PFSK-1 (cell line): ENCODE results near the gene CHSY3.

ENCODE experiments used
- FOXP2 ChIP-seq: optimal IDR thresholded peaks from 2 replicates; pipeline ENCODE3; 2011; ENCODE audit warnings: borderline replicate concordance, control low read depth, inconsistent platforms; ENCODE audit not compliant: insufficient read depth; ENCODE audit errors: extremely low read length, extremely low read depth
- POLR2AphosphoS5 ChIP-seq: IDR thresholded peaks from 2 replicates; pipeline ENCODE4 v1.6.1; 2012; ENCODE audit warnings: low read depth, mild to moderate bottlenecking, control low read depth, low read length, moderate library complexity
- SIN3A ChIP-seq: IDR thresholded peaks from 2 replicates; pipeline ENCODE4 v1.6.1; 2012; ENCODE audit warnings: mild to moderate bottlenecking, low read length, moderate library complexity, borderline replicate concordance; ENCODE audit not compliant: insufficient read depth
- TAF1 ChIP-seq: IDR thresholded peaks from 2 replicates; pipeline ENCODE4 v1.6.1; 2012; ENCODE audit warnings: low read length, control low read depth, borderline replicate concordance; ENCODE audit not compliant: insufficient read depth
- TF ChIP-seq, protein P1 (sequence below), 2 experiments: IDR thresholded peaks; 2 replicates each; pipeline versions ENCODE4 v1.6.1 to v1.8.0; 2011 to 2012; ENCODE audit warnings: low read depth in 2 of 2, low read length in 2 of 2, control low read depth in 1 of 2, inconsistent platforms in 1 of 2, mild to moderate bottlenecking in 1 of 2, moderate library complexity in 1 of 2; ENCODE audit not compliant: insufficient read depth in 1 of 2

Gene CHSY3

DNA sequence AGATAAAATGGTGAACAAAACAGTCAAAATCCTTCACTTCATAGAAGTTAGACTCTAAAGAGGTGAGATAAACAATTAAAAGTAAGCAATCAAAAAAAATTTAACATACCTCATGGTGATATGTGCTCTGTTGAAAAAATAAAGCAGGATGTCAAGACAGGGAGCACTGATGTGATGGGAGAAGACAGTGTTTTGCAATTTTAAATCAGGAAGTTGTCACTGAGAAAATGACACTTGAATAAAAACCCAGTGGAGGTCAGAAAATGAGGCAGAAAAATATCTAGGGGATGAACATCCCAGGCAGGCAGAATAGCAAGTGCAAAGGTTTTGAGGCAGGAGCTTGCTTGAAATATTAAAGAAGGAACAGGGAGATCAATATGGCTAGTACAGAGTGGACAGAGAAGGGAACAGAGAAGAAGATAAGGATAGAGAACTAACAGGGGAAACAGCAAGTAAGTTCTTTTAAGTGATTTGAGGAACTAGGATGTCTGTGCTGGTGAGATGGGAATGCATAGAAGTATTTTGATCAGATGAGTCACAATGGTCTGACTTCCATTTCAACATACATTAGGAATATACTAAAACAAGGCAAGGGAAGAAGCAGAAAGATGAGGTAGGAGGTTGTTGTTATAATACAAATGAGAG lies 130.4 kb downstream of the CHSY3 start:
- no peak for TF ChIP-seq TAF1
- no peak for TF ChIP-seq SIN3A
- TF ChIP-seq FOXP2 = no peak
- TF ChIP-seq, protein P1, sequence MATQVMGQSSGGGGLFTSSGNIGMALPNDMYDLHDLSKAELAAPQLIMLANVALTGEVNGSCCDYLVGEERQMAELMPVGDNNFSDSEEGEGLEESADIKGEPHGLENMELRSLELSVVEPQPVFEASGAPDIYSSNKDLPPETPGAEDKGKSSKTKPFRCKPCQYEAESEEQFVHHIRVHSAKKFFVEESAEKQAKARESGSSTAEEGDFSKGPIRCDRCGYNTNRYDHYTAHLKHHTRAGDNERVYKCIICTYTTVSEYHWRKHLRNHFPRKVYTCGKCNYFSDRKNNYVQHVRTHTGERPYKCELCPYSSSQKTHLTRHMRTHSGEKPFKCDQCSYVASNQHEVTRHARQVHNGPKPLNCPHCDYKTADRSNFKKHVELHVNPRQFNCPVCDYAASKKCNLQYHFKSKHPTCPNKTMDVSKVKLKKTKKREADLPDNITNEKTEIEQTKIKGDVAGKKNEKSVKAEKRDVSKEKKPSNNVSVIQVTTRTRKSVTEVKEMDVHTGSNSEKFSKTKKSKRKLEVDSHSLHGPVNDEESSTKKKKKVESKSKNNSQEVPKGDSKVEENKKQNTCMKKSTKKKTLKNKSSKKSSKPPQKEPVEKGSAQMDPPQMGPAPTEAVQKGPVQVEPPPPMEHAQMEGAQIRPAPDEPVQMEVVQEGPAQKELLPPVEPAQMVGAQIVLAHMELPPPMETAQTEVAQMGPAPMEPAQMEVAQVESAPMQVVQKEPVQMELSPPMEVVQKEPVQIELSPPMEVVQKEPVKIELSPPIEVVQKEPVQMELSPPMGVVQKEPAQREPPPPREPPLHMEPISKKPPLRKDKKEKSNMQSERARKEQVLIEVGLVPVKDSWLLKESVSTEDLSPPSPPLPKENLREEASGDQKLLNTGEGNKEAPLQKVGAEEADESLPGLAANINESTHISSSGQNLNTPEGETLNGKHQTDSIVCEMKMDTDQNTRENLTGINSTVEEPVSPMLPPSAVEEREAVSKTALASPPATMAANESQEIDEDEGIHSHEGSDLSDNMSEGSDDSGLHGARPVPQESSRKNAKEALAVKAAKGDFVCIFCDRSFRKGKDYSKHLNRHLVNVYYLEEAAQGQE (IDR thresholded peaks at IDR 0.05; ENCODE audit: insufficient read depth in 1 of 2, low read depth in 2 of 2, low read length in 2 of 2) = no peak
- no peak for TF ChIP-seq POLR2AphosphoS5

DNA sequence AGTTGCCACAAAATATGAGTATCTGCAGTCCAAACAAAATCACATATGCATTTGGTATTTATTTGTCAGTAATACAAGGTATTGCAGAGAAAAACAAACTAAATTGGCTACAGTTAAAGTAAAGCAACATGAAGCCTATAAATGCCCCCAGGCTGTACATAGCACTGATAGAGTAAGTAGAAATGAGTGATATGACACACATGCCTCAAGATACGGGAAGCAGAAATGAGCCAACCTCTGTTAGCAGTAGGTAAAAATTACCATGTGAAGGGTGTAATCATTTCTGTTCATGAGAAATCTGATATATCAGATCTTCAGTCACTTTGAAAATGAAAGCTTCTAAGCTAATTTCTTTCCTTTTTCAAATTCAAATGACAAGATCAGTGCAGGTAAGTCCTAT lies 131.1 kb downstream of the CHSY3 start:
- TF ChIP-seq POLR2AphosphoS5 (no peak), TAF1 (no peak), FOXP2 (no peak), SIN3A (no peak)
- TF ChIP-seq, protein P1 (IDR thresholded peaks at IDR 0.05; ENCODE audit: insufficient read depth in 1 of 2, low read depth in 2 of 2, low read length in 2 of 2) = no peak

DNA sequence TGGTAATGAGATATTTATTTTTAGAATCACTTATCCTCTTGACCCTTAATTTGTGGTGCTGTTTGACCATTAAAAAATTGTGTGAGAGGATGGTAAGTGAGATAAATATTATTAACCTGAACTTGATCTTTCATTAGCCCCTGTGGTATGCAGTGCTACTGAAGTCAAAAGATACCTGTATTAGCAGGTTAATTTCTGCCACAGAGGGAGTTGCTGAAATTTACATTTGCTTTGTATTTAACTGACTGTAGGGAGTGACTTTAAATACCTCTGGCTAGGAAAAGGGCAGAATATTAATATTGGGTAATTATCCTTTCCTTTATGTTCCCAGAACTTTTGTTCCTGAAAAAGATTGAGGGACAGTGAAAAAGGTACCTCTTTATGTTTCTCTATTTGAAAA lies 133.6 kb downstream of the CHSY3 start:
- TF ChIP-seq POLR2AphosphoS5 = no peak

DNA sequence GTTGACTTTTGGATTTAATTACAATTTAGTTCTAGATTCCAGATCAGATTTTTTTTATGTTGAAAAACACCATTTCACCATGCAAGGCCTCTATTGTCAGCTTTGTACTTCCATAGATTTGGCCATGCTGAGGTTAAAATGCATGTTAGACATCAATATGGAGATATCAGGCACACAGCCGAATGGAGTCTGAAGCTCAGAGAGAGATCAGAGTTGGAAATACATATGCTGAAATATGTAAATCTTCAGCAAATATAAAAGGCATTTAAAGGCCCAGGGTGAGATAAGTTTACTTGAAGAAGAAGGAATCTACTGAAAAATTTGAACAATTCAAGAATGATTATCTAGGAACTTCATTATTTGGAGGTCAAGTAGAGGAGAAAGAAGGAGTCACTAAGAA lies 139.6 kb downstream of the CHSY3 start:
- no peak for TF ChIP-seq POLR2AphosphoS5
- no peak for TF ChIP-seq TAF1
- TF ChIP-seq SIN3A = no peak
- TF ChIP-seq, protein P1 (IDR thresholded peaks at IDR 0.05; ENCODE audit: insufficient read depth in 1 of 2, low read depth in 2 of 2, low read length in 2 of 2) = no peak
- no peak for TF ChIP-seq FOXP2

DNA sequence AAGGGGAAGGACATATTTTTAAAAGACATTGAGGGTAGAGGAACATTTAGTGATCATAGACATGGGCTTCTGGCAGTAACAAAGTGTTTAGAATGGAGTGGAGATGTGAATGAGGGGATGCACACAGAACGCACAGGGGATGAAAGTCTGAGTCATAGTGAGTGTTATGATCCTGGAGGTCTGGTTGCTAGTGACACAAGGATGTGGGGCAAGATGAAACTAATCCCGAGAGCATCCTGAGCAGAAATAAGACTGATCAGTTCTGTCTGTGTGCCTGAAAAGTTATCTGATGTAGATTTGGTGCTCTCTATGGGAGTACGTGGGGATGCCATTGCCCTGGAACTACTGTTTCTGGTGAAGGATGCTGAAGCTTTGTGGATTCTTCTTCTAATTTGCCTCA lies 141.1 kb downstream of the CHSY3 start:
- TF ChIP-seq, protein P1 (IDR thresholded peaks at IDR 0.05; ENCODE audit: insufficient read depth in 1 of 2, low read depth in 2 of 2, low read length in 2 of 2) = no peak
- TF ChIP-seq TAF1 = no peak
- no peak for TF ChIP-seq FOXP2
- TF ChIP-seq POLR2AphosphoS5 = no peak
- no peak for TF ChIP-seq SIN3A
